A549 (cell line): ENCODE data around the gene MTHFSD. TPM values are rescaled to one million over a fixed set of nuclear protein-coding genes. Genes with fewer than 3 reads are reported as not detected.

Experiments used
- ATAC-seq, 2 experiments: fragments of 200-7000 bp in 1 of 2; fragments of >200 bp in 1 of 2; cut with Nextera tagmentation in 1 of 2; cut with Tn5 transposase in 1 of 2; 3 replicates each; pipeline versions ENCODE4 v1.8.0 to v1.9.1; 2018 to 2020; ENCODE audit warnings: mild to moderate bottlenecking in 1 of 2, moderate library complexity in 1 of 2
- CTCF ChIA-PET: fragments of 300-600 bp; sonication (Branson Sonifier 250); formaldehyde crosslinking; extraction: SDS; loops from one replicate; lab custom pipeline; 2021; ENCODE audit warnings: antibody characterized with exemption, inconsistent platforms; lab: Yijun Ruan, JAX
- POLR2A ChIA-PET: fragments of 350-600 bp; formaldehyde crosslinking; extraction: SDS; loops from one replicate; lab custom pipeline; 2021; ENCODE audit warnings: antibody characterized with exemption, inconsistent platforms; lab: Yijun Ruan, JAX
- DNase-seq, 2 experiments: peaks; one replicate each; pipeline versions ENCODE4 v3.0.0 to v3.0.0-alpha.2; 2011 to 2016; ENCODE audit warnings: low read depth in 1 of 2, low spot score in 1 of 2
- FAIRE-seq: peaks from 2 replicates; lab custom pipeline; 2011; peaks lifted over from hg19 to GRCh38; lab: Jason Lieb, UNC
- H3K27ac ChIP-seq, 2 experiments: fragments of >200 bp; sonication (Bioruptor Twin); formaldehyde crosslinking; 3 replicates each; pipeline ENCODE4 v1.5.1; 2016 to 2017
- H3K4me1 ChIP-seq: fragments of >200 bp; sonication (Bioruptor Twin); formaldehyde crosslinking; 3 replicates; pipeline ENCODE4 v1.6.1; 2016
- H3K4me2 ChIP-seq: fragments of >200 bp; sonication (Bioruptor Twin); formaldehyde crosslinking; 3 replicates; pipeline ENCODE4 v1.6.1; 2016
- H3K4me3 ChIP-seq: fragments of >200 bp; sonication (Bioruptor Twin); formaldehyde crosslinking; 3 replicates; pipeline ENCODE4 v1.5.1; 2016
- H3K9me3 ChIP-seq: fragments of >200 bp; sonication (Bioruptor Twin); formaldehyde crosslinking; 3 replicates; pipeline ENCODE4 v1.6.1; 2016
- ATOH8 ChIP-seq: fragments of 250-450 bp; sonication (Bioruptor Pico); IDR thresholded peaks from 2 replicates; pipeline ENCODE4 v1.5.0; 2020; ENCODE audit warnings: low read depth, mild to moderate bottlenecking, moderate library complexity
- BCL3 ChIP-seq: fragments of >200 bp; sonication (Bioruptor Twin); formaldehyde crosslinking; IDR thresholded peaks from 3 replicates; pipeline ENCODE4 v1.6.1; 2016
- CEBPB ChIP-seq, 2 experiments: fragments of >200 bp in 1 of 2; sonication (Bioruptor Twin) in 1 of 2; formaldehyde crosslinking in 1 of 2; IDR thresholded peaks; 2 replicates each; pipeline ENCODE4 v1.6.1; 2012 to 2016
- EHF ChIP-seq: fragments of 250-450 bp; sonication (Bioruptor Pico); IDR thresholded peaks from 2 replicates; pipeline ENCODE4 v1.5.0; 2020; ENCODE audit warnings: mild to moderate bottlenecking
- EP300 ChIP-seq, 2 experiments: fragments of >200 bp; sonication (Bioruptor Twin); formaldehyde crosslinking; IDR thresholded peaks; 2 replicates in 1 of 2; 3 replicates in 1 of 2; pipeline ENCODE4 v1.6.1; 2016 to 2017
- ESRRA ChIP-seq: fragments of 150-350 bp; IDR thresholded peaks from 2 replicates; pipeline ENCODE4 v1.6.1; 2014; ENCODE audit warnings: mild to moderate bottlenecking, low read length, borderline replicate concordance
- FOSB ChIP-seq: fragments of 250-450 bp; sonication (Bioruptor Pico); IDR thresholded peaks from 2 replicates; pipeline ENCODE4 v1.5.0; 2020; ENCODE audit warnings: mild to moderate bottlenecking, moderate library complexity
- FOSL2 ChIP-seq, 2 experiments: fragments of 450-650 bp in 1 of 2; fragments of >200 bp in 1 of 2; sonication (Bioruptor Twin) in 1 of 2; formaldehyde crosslinking; IDR thresholded peaks; 2 replicates each; pipeline versions ENCODE4 v1.5.0 to v1.6.1; 2016 to 2020; ENCODE audit warnings: mild to moderate bottlenecking in 1 of 2, moderate library complexity in 1 of 2
- FOXS1 ChIP-seq: fragments of 250-450 bp; sonication (Bioruptor Pico); IDR thresholded peaks from 2 replicates; pipeline ENCODE4 v1.5.0; 2020; ENCODE audit warnings: mild to moderate bottlenecking, moderate library complexity
- HOXB13 ChIP-seq: fragments of 250-450 bp; sonication (Bioruptor Pico); IDR thresholded peaks from 2 replicates; pipeline ENCODE4 v1.5.0; 2020; ENCODE audit warnings: low read depth, mild to moderate bottlenecking, moderate library complexity
- MAZ ChIP-seq: fragments of 150-350 bp; IDR thresholded peaks from 2 replicates; pipeline ENCODE4 v1.6.1; 2014; ENCODE audit warnings: antibody characterized with exemption, low read depth, low read length, borderline replicate concordance
- PBX3 ChIP-seq: IDR thresholded peaks from 2 replicates; pipeline ENCODE4 v1.6.1; 2012
- POLR2AphosphoS2 ChIP-seq: conservative IDR thresholded peaks from 2 replicates; pipeline ENCODE4 v1.6.1; 2012; ENCODE audit warnings: low read length, improper control_type of control experiment, inconsistent platforms
- RAD21 ChIP-seq, 2 experiments: fragments of >200 bp in 1 of 2; sonication (Bioruptor Twin) in 1 of 2; formaldehyde crosslinking in 1 of 2; IDR thresholded peaks in 1 of 2; conservative IDR thresholded peaks in 1 of 2; 2 replicates in 1 of 2; 3 replicates in 1 of 2; pipeline ENCODE4 v1.6.1; 2012 to 2018; ENCODE audit warnings: inconsistent platforms in 1 of 2
- RARB ChIP-seq: fragments of 250-450 bp; sonication (Bioruptor Pico); IDR thresholded peaks from 2 replicates; pipeline ENCODE4 v1.8.0; 2021; ENCODE audit warnings: mild to moderate bottlenecking, moderate library complexity
- REST ChIP-seq: fragments of 200-600 bp; sonication (generic); IDR thresholded peaks from 2 replicates; pipeline ENCODE4 v1.6.1; 2016; ENCODE audit warnings: antibody characterized with exemption, mild to moderate bottlenecking, moderate library complexity
- SREBF2 ChIP-seq: fragments of 450-650 bp; IDR thresholded peaks from 2 replicates; pipeline ENCODE4 v1.6.1; 2014; ENCODE audit warnings: mild to moderate bottlenecking, moderate library complexity
- TFCP2L1 ChIP-seq: fragments of 250-450 bp; sonication (Bioruptor Pico); IDR thresholded peaks from 2 replicates; pipeline ENCODE4 v1.5.0; 2021; ENCODE audit warnings: mild to moderate bottlenecking
- ZC3H11A ChIP-seq: fragments of 450-650 bp; IDR thresholded peaks from 2 replicates; pipeline ENCODE4 v1.6.1; 2014; ENCODE audit warnings: antibody characterized with exemption, mild to moderate bottlenecking
- WGBS: methylation state at CpG from one replicate; pipeline ENCODE4 v1.1.6; 2017; ENCODE audit errors: missing lambda C conversion rate; 5-methylcytosine and 5-hydroxymethylcytosine counted together
- polyA plus RNA-seq, 4 experiments: library from polyadenylated mRNA; depleted of rRNA in 3 of 4; stranded (reverse); fragments of >200 nt; fragmentation: RNase III in 1 of 4; extraction: RNeasy Plus Mini Kit Qiagen cat#74134 plus additional on column Dnase treatment in 1 of 4; gene quantifications; 2 replicates in 3 of 4; 3 replicates in 1 of 4; pipeline ENCODE4 v1.2.3, GENCODE V29; 2011 to 2017

The MTHFSD gene
- polyA plus RNA-seq, 2 of the 4 experiments (the other 2 are of a cell fraction): 13.1 to 16.9 TPM

GRCh38 chr16:86565644-86566511 is 10.8 kb upstream of the MTHFSD start:
- 90% methylated on average over 53 of the region's 53 CpGs for WGBS
- no peak for FAIRE-seq
- H3K4me2 ChIP-seq: peak overlapping the region; percentile 22; the same call in 1 of the 3 replicates
- POLR2A ChIA-PET: no interaction called here
- no peak for TF ChIP-seq CEBPB (IDR thresholded peaks at IDR 0.05)
- TF ChIP-seq RARB: no peak
- no peak for TF ChIP-seq HOXB13 (CRISPR knock-in tag)
- TF ChIP-seq SREBF2: no peak
- TF ChIP-seq RAD21 (conservative IDR thresholded peaks at IDR 0.05 in 1 of 2, IDR thresholded peaks at IDR 0.05 in 1 of 2): no peak
- no peak for TF ChIP-seq TFCP2L1 (CRISPR knock-in tag)
- TF ChIP-seq REST: no peak
- no peak for TF ChIP-seq ATOH8 (CRISPR knock-in tag)
- TF ChIP-seq EP300 (IDR thresholded peaks at IDR 0.05): no peak
- no peak for TF ChIP-seq POLR2AphosphoS2
- TF ChIP-seq ESRRA: no peak
- TF ChIP-seq BCL3: no peak
- TF ChIP-seq FOXS1 (CRISPR knock-in tag): no peak
- TF ChIP-seq MAZ: no peak
- TF ChIP-seq ZC3H11A: no peak
- no peak for TF ChIP-seq EHF
- TF ChIP-seq FOSL2 (IDR thresholded peaks at IDR 0.05): no peak
- no peak for TF ChIP-seq FOSL2 (CRISPR knock-in tag; IDR thresholded peaks at IDR 0.05)
- no peak for TF ChIP-seq FOSB (CRISPR knock-in tag)
- no peak for TF ChIP-seq PBX3
- no peak for DNase-seq
- ATAC-seq: no peak
- no peaks in the 10 kb centered on the region for H3K9me3 ChIP-seq
- H3K27ac ChIP-seq: peak overlapping the region in 1 of 2 experiments; percentile 3; a peak in 1 of 6 replicates
- CTCF ChIA-PET: no interaction called here
- no peak overlapping the region for H3K4me3 ChIP-seq
- peaks cover 9% of the 10 kb centered on the region; the same call in 1 of the 3 replicates for H3K4me1 ChIP-seq
